Testis (tissue), 2 donors: ENCODE data around the gene GLRX.
"Not testable (repeated sequence)": the region's sequence is repeated elsewhere in the genome, so short reads cannot be mapped to it uniquely, and the experiment has no call there.

Experiments
- CTCF ChIP-seq, 3 experiments: fragments of 450-650 bp in 2 of 3; fragments of 200-600 bp in 1 of 3; sonication (generic) in 1 of 3; IDR thresholded peaks; one replicate each; pipeline ENCODE4 v1.5.1; 2016 to 2019; ENCODE audit warnings: antibody characterized with exemption in 3 of 3, mild to moderate bottlenecking in 2 of 3, moderate library complexity in 1 of 3
- POLR2A ChIP-seq: fragments of 450-650 bp; IDR thresholded peaks from one replicate; pipeline ENCODE4 v1.6.1; 2017; ENCODE audit warnings: antibody characterized with exemption, mild to moderate bottlenecking, moderate library complexity

GRCh38 chr5:95811126-95811423 lies 11.5 kb downstream of the GLRX start:
- not testable (repeated sequence) for TF ChIP-seq CTCF (IDR thresholded peaks at IDR 0.05); POLR2A
